ENCODE results near the gene FYN.
A peak's percentile ranks its signal among the peaks of the same experiment; 100 is the strongest.
"Not testable (repeated sequence)": the region's sequence is repeated elsewhere in the genome, so short reads cannot be mapped to it uniquely, and the experiment has no call there.

FYN gene

DNA sequence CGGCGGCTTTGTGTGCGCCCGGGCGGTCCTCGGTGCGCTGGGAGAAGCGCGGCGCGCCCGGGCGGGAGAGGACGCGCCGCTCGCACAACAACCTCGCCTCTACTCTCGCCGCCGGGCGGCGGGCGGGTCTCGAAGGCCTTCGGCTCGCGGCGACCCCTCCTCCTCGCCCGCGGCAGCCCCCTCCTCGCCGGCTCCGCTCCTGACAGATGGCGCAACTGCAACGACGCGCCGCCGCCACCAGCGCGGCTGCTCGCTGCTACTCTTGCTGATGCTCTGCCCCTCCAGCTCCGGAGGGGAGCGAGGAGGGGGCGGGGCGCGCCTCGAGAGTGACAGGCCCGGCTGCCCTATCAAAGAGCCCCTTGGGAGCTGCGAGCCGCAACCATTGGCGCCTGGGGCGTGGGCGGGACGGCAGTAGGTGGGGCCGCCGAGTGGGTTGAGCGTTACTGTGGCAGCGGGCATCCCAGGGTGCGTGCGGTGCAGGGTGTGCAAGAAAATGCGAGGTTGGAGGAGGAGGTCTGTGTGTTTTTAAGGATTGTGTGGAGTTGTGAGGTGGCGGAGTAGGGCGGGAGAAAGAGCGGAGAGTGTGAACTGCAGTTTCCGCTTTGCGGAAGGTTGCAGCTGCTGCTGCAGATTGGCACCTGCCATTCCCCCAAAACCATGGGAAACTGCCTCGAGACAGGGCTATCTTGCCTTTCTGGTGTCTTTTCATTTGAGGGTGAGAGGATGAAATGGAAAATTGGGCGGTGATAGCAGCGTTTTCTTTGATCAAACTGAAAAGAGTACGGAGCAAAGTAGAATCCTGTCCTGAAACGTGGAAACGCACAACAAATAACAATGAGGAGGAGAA, at the start of gene FYN:
Gene FYN, minus strand, starts transcription at position 275 of the 847 bp plus-strand sequence. CDS start 153,401 bp downstream, outside the sequence.
- DNase-seq (ENCODE audit: low read depth), result peak; percentile 95

DNA sequence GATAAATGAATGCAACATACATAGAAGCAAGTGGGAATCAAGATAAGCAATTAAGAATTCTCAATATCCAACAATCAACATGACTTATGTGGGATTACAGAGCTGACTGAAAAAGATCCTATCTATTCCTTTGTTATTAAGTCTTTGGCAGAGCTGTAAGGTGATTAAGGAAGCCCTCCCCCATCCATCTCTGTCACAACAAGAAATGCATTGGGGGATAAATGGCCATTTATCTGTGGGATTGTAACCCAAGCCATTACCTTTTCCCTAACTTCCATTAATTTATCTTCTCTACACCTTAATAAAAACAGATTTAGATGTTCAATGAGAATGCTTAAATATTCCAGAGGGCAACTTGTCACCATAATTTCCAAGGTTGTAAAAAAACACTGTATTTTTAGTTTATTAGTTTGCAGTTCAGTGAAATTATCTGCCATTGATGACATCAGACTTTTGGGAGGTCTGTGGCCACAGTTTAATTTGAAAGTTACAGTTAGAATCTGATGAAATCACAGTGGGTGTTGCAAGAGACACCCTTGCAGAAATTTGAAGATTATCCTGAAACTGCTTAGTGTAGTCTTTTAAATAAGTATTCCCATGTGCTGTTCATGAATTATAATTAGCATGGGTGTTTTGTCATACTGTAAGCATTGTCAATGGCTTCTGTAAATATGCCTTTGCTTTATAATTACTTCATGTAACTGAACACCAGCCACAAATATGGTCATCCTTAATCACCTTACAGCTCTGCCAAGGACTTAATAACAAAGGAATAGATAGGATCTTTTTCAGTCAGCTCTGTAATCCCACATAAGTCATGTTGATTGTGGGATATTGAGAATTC, 49.4 kb upstream of the FYN start:
- DNase-seq (ENCODE audit: low read depth), result peak; percentile 74

DNA sequence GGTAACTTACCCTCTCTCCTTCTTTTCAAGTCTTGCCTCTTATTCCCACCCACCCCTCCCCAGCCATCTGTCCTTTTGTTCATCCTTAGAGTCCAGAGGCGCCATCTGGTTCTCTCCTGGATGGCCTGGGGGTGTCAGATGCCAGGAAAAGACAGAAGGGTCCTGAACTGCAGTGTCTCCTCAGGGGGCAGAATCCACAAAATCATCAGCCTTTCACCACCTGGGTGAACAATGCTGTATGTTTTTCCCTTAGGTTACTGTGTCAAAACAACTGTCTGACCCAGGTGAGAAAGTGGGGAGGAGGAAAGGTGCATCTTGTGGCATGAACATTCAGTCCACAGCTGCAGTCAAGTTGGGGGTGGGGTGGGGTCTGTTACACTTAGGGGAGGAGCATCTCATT, 47.9 kb upstream of the FYN start:
- no peak for DNase-seq (ENCODE audit: low read depth)

DNA sequence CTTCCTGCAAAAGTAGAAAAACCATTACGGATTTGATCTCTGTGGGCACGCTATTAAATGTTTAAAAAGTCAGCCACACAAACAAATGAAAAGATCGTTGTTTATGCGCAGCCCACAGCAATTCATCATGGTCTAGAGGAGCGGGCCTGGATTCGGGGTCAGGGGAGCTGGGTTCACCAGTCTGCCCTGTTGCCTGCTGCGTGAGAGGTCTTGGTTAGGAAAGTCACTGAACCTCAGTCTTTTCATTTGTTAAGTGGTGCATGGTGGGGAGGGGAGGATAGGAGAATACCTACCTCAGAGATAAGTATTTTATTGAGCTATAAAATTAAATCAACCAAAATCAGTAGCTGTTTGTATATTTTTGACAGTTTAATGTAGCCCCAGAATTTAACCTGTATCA, 47.3 kb upstream of the FYN start:
- no peak for DNase-seq (ENCODE audit: low read depth)

DNA sequence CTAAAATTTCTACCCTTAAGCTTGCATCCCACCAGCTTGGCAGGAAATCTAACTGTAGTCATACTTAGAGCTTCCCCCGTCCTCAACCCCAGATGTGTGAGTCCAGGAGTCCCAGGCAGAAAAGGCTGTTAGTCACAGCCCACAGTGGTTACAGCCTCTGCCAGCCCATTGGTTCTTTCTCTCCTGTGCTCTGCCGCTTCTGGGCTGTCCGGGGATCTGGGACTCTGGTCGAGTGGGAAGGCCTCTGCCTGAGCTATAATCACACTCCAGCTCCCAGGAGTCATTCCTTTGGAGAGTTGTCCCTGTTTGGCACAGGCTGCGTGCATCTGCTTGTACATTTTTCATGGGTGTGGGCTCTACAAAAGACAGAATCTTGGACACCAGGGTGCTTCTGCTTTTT, 45.6 kb upstream of the FYN start:
- DNase-seq (ENCODE audit: low read depth), result no peak

DNA sequence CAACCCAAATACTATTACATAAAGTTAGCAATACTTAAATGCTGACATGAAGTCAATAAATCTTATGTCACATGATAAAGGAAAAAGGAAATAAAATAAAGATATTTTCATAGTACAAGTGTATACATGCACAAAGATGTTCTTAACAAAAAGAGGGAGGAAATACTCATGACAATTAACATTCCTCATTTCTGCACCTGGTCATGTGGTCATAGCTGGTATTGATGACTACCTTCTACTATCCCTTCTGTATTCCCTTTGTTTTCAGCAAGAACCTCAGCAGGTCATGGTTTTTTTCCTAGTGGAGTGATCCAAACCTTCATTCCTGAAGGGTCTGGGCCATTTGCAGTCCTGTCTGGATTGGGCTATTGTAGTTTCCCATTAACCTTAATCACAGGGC, 43.5 kb upstream of the FYN start:
- no peak for DNase-seq (ENCODE audit: low read depth)

DNA sequence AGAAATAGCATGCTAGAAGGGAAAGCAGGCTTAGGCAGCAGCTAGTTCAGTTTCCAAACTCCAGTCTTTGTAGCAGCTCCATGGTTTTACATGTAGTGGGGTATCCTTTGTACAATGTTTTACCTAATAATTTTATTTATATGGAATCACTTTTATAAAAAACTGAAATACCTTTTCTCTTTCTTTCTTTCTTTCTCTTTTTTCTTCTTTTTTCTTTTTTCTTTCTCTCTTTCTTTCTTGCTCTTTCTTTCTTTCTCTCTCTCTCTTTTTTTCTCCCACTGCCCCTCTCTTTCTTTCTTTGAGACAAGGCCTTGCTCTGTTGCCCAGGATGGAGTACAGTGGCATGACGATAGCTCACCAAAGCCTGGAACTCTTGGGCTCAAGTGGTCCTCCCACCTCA, 41.4 kb upstream of the FYN start:
- DNase-seq (ENCODE audit: low read depth), result no peak

DNA sequence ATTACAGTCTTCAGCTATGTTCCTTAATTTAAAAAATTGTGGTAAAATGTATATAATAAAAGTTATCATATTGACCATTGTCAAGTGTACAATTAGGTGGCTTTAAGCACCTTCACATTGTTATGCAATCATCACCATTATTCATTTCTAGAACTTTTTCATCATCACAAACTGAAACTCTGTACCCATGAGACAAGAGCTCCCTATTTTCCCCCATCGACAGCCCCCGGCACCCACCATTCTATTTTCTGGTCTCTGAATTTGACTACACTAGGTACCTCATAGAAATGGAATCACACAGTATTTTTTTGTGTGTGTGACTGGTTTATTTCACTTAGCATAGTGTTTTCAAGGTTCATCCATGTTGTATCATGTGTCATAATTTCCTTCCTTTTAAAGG, 39.7 kb upstream of the FYN start:
- DNase-seq (ENCODE audit: low read depth), result no peak

DNA sequence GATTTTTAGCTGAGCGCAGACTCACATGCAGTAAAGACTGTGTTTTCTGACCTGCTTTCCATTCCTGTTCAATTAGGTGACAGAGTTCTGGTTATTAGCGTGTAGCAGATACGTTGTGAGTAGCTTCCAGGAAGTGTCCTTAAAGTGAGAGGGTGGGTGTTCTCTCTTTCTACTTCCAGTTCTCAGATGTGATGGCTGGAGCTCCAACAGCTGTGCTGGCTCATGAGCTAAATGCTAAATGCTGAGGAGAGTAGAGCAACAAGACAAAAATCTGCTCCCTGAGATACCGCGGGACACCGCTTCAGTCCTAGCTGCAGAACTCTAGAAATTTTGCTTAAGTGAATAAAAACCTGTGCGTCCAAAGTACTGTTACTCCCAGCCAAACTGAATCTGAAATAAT, 38.2 kb upstream of the FYN start:
- DNase-seq (ENCODE audit: low read depth), result no peak

DNA sequence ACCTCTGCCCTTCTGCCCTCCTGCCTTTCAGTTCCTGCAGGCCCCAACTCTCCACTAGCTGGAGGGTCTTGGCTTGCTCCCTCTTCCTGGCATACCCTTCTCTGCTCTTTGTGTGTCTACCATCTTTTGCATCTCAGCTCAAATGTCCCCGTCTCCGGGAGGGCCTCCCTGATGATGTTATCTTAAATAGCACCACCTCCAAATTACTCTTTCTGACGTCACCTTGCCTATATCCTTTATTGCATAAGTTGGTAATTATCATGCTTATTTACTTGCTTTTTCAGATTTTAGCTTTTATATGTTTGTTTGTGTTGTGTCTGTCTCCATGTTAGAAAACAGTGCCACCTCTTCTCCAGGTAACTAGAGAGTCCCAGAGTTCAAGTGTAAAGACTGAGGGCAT, 36.0 kb upstream of the FYN start:
- no peak for DNase-seq (ENCODE audit: low read depth)

DNA sequence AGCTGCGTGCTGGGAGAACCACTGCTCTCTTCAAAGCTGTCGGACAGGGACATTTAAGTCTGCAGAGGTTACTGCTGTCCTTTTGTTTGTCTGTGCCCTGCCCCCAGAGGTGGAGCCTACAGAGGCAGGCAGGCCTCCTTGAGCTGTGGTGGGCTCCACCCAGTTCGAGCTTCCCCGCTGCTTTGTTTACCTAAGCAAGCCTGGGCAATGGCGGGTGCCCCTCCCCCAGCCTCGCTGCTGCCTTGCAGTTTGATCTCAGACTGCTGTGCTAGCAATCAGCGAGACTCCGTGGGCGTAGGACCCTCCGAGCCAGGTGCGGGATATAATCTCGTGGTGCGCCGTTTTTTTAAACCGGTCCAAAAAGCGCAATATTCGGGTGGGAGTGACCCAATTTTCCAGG, 35.1 kb upstream of the FYN start:
- DNase-seq (ENCODE audit: low read depth), result not testable (repeated sequence)

DNA sequence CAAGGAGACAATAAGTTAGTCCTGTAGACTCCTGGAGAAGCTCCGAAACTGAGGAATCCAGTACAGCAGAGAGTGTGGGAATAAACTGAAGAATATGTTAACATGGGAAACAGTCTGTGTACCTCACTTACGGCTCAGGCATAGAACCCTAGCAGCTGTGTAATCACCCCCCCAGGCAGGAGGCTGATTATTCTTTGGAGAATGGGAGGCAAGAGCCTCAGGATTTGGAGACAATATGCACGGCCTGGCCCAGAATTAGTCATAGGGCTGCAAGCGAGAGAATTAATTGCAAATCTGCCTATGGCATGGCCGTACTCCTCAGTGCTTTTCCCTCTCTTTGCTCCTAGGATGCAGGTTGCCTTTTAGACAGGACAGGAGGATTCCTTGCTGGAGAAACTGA, 27.5 kb upstream of the FYN start:
- no peak for DNase-seq (ENCODE audit: low read depth)

DNA sequence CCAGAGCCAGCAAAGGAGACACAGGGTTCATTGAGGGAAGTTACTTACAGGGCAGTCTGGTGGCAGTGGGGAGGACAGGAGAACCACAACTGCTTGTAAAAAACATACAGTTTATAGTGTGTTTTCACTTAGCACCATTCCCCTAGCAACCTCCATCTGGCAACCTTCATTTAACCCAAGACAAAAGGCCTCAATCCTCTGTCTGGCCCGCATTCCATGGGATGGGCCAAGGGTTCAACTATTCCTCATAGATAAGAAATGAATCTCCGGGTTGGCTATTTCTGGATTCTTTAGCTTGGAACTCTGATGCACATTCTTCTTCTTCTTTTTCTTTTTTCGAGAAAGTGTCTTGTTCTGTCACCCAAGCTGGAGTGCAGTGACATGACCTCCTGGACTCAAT, 26.3 kb upstream of the FYN start:
- DNase-seq (ENCODE audit: low read depth), result no peak

DNA sequence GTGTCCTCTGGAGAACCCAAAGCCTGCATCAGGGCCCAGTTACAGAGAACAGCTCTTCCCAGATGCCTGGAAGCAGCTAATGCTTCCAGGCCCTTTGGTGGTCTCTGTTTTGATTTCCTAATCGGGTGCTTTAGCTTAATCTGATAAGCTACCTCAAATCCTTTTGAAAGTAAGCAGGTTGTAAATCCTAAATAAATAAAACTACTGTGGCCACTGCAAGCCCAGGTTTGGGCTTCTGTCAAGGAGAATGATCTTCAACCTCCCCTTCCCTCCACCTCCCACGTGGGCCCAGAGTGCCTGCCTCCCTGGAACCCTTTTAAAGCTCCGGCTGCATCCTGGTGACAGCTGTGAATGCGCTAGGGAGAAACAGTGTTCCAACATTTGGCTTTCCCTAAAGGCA, 25.2 kb upstream of the FYN start:
- no peak for DNase-seq (ENCODE audit: low read depth)

DNA sequence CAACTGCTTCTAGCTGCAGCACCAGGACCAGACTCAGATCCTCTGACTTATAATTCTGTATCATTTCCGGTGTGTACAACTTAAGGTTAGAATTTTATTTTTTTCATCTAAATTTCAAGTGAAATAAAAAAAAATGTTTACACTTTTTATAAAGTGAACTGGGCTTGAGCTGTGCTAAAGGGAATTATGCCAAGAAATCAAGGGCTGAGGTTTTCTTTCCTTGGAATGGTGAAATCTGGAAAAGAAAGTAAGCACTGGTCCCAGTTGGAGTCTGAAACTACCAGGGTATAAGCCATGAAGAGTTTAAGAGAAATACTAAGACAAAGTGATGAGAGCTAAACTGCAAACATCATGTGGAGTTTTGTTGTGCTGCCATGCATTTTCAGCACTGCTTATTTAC, 21.7 kb upstream of the FYN start:
- DNase-seq (ENCODE audit: low read depth), result no peak

DNA sequence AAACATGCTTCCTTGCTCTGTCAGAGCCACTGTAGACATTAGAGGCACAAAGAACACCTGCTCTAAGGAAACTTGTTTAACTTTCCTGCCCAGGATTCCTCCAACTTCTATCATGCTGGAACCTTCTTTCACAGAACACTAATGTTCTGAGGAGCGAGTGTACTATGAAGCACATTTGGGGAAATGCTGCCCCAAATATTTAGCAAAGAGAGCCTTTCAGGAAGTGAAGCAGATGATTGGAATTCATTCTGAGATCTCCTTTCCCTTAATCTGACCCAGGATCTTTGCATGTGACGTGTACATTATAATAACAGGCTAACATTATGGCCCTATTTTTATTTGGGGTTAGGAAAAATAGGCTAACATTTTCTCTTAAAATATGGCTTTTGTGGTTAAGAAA, 21.0 kb upstream of the FYN start:
- no peak for DNase-seq (ENCODE audit: low read depth)

DNA sequence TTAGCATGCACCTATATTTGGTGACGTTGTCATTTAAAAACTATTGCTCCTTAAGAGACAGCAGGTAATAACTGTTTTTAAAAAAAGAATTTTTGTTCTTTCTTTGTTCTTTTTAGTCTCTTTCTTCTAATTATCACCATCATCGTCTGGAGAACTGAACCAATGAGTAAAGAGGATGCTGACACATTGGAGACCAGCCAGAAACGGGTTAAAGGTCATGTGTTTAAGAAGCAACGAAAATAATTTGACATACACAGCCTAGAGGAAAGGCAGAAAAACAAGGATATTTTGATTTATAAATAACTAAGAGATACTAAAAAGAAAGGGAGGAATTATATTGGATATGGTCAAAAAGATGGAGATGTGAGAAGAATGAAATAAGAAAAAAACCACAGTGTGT, 19.2 kb upstream of the FYN start:
- no peak for DNase-seq (ENCODE audit: low read depth)

DNA sequence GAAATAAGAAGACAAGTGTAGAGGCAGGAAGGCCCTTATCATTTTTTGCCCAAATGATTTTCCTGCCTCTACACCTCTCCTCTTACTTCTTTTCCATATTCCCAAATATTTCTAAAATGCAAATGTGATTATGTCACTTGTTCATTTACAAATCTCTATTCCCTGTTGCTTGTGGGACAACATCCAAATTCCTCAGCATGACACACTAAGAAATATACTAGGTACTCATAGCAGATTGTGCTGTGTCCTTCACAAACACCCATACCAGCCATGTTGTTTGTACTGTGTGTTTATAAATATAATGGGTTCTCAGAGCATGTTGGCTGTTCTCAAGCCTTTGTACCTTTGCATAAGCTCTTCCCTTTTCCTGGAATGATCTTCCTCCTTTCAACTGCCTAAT, 17.7 kb upstream of the FYN start:
- no peak for DNase-seq (ENCODE audit: low read depth)

DNA sequence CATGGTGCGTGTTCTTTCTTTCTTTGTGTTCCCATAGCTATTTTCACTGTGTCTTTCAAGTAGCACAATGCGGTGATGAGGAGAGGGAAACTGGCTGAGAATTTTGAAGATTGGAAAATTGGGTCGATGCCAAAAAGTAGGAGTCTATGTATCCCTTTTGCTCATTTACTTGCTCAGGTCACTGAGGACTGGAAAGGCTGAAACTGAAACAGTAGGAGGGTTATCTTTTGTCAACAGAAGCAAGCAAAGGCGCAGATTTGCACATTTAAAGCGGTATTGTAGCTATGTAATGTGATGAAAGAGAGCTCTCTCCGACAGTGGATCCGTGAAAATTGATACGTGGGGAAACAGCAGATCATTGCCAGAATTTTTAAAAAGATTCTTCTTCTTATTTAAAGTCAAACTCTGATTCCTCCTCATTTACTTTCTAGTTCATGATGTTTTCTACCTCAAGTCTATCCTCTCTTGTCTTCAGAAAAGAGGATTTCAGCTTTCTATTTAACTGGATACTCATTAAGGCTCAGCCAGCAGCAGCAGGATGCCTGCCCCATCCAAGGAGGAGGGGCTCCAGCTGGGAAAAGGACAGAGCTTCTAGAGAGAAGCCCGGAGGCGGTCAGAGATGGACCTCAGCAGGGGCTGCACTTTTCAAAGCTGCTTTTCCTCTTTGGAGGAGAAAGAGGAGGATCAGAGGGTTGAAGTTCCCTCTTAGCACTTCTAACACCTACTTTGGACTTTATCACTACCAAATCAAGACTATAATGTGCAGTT, 15.9 kb upstream of the FYN start:
- DNase-seq (ENCODE audit: low read depth), result no peak

DNA sequence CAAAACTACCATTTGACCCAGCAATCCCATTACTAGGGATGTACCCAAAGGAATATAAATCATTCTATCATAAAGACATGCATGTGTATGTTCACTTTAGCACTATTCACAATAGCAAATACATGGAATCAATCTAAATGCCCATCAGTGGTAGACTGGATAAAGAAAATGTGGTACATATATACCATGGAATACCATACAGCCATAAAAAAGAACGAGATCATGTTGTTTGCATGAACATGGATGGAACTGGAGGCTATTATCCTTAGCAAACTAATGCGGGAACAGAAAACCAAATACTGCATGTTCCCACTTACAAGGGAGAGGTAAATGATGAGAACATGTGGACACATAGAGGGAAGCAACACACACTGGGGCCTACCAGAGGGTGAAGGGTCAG, 13.5 kb upstream of the FYN start:
- not testable (repeated sequence) for DNase-seq (ENCODE audit: low read depth)

DNA sequence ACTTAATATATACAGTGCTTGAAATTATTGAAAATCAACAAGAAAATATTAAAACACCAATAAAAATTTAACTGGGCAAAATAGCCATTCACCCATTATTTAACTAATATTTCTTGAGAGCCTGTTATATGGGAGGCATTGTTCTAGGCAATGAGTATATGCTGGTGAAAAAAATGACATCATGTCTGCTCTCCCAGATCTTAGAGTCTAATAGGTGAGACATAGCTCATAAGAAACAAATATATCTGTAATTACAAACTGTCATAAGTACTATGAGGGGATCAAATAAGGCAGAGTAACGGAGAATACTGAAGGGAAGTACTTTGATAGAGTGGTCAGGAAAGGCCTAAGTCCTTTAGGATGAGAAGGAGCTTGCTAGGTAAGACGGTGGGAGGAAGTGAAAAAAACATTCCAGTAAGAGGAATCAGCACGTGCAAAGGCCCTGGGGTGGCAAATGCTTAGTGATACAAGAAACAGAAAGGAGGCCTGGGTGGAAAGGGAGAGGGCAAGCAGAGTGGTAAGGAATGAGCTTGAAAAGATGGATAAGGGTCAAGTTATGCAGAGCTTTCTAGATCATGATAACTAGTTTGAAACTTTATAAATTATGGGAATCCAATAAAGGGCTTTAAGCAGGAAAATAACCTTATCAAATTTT, 12.2 kb upstream of the FYN start:
- DNase-seq (ENCODE audit: low read depth), result no peak

DNA sequence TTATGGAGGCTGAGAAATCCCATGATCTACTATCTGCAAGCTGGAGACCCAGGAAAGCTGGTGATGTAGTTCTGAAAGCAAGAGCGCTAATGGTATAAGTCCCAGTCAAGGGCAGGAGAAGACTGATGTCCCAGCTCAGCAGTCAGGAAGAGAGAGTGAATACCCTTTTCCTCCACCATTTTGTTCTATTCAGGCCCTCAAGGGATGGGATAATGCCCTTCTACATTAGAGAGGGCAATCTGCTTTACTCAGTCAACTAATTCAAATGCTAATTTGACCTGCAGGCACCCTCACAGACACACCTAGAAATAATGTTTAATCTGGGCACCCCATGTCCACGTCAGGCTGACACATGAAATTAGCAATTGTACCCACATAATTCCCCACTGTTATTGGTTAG, 10.8 kb upstream of the FYN start:
- DNase-seq (ENCODE audit: low read depth), result no peak
